Fibroblast of skin of left quadriceps (primary cell): ENCODE results near the gene KCNQ1OT1.
"Not testable (repeated sequence)": the region's sequence is repeated elsewhere in the genome, so short reads cannot be mapped to it uniquely, and the experiment has no call there.

Source experiments
- DNase-seq, 2 experiments: peaks; one replicate each; pipeline ENCODE4 v3.0.0-alpha.2; 2013; ENCODE audit warnings: low read depth in 2 of 2

The KCNQ1OT1 gene

DNA sequence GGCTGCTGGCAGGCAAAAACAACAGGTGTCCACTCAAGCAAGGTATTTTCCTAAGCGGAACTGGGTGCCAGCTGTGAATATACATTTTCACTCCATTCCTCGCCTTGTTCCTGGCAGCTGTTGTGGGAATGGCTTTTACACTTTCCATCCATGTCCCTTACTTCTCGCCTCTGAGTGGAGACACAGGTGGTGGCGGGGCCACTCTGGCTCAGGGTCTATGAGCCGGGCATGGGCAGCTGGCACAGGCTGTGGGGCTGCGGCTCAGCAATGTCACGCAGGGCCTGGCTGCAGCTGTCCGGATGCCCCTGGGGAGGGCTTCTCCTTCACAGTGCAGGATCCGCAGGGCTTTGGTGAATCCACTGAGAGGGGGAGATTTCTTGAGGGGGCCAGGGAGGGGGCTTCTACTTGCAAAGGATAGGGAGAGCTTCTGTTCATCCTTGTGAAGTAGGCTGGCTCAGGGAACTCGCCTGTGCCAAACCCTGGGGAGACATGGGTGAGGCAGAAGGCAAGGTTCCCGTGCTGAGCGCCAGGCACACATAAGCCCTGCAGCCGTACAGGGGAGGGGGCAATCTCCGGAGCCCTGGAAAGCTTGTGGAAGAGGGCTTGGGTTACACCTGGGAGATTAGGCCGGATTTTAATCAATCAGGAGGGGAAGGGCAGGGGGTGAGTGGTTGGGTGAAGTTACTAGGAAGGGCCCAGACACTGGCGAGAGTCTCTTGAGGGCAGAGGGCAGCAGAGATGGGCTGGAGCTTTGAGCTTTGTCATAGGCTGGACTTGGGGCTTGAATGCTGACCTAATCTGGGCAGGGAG is 45.7 kb downstream of the KCNQ1OT1 start:
- DNase-seq: no peak

DNA sequence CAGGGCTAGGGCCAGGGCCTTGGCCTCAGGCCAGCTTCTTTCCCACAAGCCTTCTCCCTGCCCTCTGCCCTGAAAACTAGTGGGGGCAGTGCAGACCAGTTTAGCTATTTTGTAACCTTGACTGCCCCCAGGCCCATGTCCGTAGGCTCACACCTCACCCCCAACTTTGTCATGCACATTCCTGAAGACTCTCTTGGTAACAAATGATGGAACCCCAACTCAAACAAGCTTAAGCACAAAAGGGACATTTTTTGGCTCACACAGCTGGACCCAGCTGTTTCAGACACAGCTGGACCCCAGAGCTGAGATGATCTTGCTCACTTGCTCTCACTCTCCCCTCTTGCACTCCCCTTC is 46.6 kb downstream of the KCNQ1OT1 start:
- DNase-seq: no peak

DNA sequence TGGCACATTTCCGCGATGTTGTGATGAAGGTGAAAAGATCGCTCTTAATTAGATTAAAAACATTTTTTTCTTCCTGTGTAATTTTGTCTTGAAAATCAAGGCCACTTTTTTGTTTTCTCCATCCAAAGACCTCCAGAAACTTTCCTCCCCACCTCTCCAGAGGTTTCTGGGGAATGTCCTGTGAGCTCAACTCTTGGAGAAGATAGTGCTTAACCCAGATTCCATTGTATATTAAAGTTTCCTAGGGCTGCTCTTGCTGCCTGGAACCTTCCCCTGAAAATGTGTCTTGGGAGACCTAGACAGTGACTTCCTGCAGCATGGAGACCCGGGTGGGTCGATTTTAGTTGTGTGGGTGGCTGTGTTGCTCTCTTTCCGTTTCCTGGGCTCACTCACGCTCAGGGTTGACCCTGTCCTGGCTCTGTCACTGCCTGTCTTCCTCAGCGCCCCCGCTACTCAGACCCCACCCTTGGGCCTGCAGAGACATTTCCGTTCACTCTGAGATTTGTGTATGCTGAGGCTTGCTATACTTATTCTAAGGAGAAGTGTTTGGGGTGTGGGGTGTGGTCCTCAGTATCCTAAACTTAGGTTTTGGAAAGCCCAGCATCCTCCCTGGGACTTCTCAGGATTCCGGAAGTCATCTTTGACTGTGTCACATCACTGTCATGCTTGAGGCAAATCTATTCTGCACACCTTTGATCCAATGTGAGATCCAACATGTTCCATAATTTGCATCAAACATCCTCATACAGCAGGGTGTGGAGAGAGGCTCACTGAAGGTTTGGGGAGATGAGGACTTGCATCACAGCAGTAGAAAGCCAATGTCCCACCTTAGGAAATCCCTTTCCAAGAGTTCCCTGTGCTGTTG is 47.2 kb downstream of the KCNQ1OT1 start:
- DNase-seq: no peak

DNA sequence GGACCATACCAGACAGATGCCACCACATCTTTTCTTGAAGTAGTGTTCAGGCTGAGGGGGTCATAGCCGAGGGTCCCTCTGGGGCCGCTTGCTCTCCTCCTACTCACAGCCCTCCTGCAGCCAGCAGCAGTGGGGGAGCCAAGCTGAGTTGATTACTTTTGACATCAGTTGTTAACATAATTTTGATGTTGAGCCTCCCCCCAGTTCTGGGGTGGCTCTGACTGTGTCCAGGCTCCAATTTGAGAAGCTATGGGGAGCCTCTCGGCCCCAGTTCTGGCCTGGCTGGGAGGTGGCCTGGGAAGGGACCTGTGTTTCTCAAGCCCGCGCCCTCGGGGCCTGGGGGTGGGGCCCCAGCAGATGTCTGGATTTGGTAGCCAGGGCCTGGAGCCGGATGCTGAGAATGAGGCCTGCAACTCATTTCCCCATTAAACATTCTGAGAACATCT is 47.9 kb downstream of the KCNQ1OT1 start:
- no peak for DNase-seq

DNA sequence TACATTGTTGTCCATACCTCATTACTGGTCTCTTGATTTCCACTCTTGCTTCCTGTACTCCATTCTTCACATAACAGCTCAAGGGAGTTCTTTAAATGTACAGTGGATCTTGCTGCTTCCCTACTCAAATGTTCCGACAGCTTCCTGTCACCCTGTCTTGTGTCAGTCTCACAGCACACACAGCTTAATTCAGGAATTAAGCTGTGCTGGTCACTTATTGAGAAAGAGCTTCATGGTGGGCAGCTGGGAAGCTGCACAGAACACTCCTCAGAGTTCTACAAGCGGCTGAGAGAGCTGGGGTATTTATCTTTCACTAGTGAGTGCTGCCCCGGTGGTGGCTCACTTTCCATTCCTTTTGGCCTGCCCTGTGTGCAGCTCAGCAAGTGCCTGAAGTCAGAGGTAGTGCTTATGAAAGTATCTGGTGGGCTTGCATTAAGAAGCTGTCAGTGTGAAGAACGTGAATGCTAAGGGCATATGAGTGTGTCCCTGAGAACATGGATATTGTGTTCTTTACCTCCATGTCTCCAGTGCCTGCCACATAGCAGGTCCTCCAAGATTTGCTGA is 48.7 kb downstream of the KCNQ1OT1 start:
- DNase-seq: no peak

DNA sequence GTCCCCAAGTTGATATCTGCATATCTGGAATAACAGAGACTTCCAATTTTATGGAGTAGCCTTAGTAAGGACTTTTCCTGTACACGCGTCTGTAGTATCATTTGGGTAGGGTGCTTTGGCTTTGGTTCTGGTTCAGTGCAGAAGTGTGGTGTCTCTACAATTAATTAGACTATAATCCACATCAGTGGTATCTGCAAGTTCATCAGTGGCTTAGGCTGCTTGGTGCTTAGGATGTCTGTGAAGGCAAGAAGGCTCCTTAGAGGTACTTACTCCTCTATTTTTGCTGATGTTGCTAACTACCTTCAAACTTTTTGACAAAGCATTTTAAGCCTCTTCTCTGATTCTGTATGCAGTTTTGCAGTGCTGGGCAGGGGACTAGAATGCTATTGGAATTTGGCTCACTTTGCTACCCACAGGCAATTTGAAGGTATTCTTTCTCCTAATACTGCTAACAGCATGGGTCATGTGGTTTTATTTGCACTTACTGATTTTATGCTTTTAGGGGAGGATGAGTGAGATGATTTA is 49.4 kb downstream of the KCNQ1OT1 start:
- no peak for DNase-seq

DNA sequence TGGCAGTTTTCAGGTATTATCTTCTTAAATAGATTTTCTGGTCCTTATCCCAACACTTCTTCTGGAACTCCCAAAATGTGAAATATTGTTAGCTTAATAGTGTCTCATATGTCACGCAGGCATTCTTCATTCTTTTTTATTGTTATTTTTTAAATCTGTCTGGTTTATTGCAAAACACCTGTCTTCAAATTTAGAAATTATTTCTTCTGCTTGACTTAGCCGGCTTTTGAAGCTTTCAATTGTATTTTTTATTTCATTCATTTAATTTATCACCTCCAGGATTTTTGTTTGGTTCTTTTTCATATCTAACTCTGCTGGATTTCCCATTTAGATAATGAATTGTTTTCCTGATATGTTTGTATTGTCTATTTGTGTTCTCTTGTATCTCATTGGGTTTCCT is 49.9 kb downstream of the KCNQ1OT1 start:
- DNase-seq: no peak

DNA sequence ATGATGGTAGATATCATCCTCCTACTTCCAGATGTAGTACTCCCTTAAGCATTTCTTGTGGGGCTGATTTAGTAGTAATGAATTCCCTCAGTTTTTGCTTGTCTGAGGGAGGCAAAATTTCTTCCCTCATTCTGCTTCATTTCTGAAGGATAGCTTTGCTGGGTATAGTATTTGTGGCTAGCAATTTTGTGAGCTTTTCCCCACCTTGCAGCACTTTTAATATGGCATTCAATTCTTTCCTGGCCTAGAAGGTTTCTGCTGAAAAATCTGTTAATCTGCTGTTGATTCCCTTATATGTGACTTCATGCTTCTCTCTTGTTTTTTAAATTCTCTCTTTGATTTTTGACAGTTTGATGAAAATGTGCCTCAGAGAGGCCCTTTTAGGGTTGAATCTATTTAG is 50.4 kb downstream of the KCNQ1OT1 start:
- no peak for DNase-seq

DNA sequence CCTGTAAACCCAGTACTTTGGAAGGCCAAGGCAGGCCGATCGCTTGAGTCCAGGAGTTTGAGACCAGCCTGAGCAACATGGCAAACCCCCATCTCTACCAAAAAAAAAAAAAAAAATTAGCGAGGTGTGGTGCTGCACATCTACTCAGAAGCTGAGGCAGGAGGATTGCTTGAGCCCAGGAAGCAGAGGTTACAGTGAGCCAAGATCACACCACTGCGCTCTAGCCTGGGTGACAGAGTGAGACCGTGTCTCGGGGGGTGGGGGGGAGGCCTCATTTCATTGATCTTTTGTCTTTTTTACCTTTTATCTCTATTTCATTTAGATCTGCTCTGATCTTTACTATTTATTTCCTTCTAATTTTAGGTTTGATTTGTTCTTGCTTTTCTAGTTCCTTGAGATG is 51.8 kb downstream of the KCNQ1OT1 start:
- DNase-seq: no peak

DNA sequence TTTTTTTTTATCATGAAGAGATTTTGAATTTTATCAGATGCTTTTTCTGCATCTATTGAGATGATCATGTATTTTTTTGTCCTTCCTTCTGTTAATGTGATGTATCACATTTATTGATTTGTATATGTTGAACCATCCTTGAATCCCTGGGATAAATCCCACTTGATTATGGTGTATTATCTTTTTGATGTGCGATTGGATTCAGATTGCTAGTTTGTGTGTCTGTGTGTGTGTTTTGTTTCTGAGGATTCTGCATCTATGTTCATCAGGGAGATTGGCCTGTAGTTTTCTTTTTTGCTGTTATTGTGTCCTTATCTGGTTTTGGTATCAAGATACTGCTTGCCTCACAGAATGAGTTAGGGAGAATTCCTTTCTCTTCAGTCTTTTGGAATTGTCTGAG is 52.6 kb downstream of the KCNQ1OT1 start:
- DNase-seq: no peak

DNA sequence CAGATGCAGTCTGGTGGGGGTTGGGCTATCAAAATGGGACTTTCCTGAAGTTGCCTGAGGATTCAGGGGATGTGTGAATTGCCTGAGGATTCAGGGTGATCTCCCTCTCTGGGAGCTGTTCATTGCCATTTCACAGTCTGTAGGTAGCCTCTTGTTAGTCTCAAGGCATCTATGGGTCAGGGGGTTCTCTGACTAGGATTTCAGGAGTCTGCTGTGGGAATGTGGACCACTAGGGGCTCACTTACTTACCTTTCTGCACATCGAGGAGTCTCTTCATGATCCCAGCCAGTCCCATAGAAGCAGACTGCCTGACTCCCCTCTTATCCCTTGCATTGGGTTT is 54.0 kb downstream of the KCNQ1OT1 start:
- DNase-seq: no peak

DNA sequence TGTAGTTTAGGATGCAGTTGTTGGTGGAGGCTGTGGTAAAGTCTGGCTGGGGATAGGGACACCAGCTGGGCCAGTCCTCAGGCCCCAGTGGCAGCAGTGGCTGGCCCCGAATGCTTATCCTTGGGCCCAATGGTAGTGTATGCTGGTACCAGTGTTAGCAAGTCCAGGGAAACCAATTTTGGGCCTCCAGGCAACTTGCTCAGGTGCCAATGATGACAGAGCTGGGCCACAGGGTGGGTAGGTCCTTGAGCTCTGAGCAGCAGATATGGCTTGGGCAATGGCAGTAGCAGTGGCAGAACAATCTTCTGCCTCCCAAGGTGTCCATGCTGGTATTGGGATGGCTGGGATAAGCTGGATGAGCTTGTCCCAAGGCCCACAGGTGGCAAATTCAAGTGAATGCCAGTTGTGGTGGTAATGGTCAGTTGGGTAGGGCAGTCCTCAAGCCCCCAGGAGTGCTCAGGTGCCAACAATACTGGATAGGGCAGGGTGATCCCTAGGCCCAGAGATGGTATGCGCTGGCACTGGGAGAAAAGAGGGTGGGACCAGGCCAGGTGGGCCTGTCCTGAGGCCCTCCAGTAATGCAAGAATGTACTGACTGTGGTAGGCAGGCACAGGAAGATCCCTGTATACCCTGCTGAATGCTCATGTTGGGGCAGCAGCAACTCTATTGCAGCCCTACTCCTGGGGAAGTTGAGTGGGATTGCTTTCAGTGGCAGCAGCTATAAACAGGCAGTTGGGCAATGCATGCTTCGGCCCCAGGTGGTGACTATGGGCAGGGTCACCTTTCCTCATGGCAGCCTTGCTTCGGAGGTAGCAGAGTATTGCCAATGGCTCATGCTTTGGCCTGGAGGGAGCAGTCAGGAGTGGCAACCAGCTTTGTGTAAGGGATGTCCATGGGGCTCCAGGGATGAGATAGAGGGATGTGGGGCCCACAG is 54.7 kb downstream of the KCNQ1OT1 start:
- no peak for DNase-seq

DNA sequence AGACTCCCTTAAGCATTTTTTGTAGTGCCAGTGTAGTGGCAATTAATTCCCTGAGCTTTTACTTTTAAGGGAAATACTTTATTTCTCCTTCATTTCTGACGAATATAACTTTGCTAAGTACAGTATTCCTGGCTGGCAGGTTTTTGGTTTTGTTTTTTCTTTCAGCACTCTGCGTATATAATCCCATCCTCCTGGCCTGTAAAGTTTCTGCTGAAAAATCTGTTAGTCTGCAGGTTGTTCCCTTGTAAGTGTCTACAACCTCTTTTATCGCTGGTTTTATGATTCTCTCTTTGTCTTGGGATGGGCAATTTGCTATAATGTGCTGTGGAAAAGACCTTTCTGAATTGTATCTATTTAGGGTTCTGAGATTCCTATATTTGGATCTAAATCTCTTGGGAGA is 56.0 kb downstream of the KCNQ1OT1 start:
- no peak for DNase-seq

DNA sequence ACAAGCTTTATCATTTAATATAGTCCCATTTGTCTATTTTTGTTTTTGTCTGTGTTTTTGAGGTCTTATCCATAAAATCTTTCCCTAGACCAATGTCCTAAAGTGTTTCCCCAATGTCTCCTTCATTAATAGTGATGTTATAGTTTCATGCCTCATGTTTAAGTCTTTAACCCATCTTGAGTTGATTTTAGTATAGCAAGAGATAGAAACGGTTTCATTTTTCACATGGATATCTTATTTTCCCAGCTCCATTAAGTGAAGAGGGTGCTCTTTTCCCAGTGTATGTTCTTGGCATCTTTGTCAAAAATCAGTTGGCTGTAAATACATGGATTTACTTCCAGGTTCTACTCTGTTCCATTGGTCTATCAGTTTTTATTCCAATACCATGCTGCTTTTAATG is 58.2 kb downstream of the KCNQ1OT1 start:
- no peak for DNase-seq

DNA sequence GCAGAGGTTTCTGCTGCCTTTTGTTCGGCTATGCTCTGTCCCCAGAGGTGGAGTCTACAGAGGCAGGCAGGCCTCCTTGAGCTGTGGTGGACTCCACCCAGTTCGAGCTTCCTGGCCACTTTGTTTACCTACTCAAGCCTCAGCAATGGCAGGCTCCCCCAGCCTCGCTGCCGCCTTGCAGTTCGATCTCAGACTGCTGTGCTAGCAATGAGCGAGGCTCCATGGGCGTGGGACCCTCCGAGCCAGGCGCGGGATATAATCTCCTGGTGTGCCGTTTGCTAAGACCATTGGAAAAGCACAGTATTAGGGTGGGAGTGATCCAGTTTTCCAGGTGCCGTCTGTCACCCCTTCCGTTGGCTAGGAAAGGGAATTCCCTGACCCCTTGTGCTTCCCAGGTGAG is 60.0 kb downstream of the KCNQ1OT1 start:
- not testable (repeated sequence) for DNase-seq

DNA sequence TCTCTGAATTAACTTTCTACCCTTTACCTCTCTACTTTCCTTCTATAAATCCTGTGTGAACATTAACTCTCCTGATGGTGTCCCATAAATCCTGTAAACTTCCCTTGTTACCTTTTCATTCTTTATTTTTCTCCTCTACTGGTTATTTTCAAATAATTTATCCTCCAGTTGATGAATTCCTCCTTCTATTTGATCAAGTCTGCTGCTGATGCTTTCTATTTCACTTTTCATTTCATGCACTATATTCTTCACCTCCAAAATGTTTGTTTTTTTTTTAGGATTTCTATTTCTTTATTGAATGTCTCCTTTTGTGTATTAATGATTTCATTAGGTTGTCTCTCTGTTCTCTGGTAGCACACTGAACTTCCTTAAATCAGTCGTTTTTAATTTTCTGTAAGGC is 68.6 kb downstream of the KCNQ1OT1 start:
- DNase-seq: no peak

DNA sequence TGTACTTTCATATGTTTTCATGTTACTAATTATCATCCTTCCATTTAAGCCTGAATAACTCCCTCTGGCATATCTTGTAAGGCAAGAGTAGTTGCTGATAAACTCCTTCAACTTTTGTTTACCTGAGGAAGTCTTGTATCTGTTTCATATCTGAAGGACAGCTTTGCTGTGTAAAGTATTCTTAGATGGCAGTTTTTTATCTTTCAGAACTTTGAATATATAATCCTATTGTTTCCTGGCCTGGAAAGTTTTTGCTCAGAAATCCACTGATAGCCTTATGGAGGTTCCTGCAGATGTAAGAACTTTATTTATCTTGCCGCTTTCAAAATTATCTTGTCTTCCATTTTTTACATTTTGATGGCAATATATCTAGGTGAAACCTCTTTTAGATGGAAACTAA is 69.1 kb downstream of the KCNQ1OT1 start:
- DNase-seq: no peak

DNA sequence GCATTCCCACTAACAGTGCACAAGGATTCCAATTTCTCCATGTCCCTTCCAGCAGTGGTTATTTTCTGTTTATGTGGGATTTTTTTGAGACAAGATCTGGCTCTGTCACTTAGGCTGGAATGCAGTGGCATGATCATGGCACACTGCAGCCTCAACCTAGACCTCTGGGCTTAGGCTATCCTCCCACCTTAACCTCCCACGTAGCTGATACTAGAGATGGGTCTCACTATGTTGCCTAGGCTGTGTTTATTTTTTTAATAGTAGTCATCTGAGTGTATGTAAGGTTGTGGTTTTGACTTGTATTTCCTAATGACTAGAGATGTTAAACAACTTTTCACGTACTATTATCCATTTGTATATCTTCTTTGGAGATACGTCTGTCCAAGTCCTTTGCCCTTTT is 74.6 kb downstream of the KCNQ1OT1 start:
- DNase-seq: no peak

DNA sequence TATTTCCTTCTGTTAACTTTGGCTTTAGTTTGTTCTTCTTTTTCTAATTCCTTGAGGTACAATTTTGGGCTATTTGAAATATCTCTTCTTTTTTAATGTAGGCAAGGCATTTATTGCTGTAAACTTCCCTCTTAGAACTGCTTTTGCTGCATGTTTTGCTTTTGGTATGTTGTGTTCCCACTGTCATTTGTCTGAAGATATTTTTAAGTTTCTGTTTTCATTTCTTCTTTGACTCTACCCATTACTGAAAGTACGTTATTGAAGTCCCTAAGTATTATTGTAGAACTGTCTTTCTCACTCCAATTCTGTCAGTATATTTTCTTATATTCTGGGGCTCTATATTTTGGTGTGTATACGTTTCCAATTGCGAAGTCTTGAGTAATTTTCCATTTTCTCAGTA is 77.9 kb downstream of the KCNQ1OT1 start:
- no peak for DNase-seq

DNA sequence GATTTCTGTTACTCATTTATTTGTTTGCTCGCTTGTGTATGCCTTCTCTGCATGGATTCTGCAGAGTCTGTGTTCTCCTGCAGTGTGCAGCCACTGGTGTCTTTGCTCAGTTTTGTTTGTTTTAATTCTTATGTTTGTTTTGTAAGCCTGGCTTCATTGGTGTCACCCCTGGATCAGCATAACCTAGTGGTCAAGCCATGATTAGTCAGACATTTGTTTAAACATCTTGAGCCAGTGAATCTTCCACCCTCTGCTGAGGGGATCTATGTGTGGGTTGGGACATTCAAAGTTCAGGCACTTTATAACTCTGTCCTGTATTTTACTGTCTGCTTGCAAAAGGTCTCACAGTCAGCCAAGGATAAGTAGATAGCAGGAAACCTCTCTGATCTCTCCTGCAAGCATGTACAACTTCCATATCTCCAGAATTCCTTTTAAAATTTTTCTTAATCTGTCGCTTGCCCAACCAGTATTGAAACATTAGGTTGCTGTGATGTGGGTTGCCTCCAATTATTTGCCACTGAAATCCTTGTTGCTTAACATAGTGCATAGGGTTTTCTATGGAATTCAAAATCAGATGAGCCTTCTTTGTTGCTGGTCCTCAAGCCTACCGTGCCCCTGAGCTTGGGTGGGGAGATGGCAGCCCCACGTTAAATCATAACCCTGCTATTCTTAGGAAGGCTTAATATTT is 86.8 kb downstream of the KCNQ1OT1 start:
- DNase-seq: no peak

DNA sequence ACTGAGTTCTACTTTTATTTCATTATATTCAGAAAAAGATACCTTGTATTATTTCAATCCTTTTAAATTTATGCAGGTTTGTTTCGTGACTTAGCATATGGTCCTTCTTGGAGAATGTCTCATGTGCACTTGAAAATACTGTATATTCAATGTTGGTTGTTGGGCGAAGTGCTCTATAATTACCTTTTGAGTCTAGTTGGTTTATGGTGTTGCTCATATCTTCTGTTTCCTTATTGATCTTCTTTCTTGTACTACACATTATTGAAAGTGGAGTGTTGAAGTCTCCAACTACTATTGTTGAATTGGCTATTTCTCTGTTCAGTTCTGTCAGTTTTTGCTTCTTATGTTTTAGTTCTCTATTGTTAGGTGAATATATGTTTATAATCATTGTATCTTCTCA is 90.4 kb downstream of the KCNQ1OT1 start:
- DNase-seq: no peak
